ENCODE data around the gene THSD1.

Gene THSD1

DNA sequence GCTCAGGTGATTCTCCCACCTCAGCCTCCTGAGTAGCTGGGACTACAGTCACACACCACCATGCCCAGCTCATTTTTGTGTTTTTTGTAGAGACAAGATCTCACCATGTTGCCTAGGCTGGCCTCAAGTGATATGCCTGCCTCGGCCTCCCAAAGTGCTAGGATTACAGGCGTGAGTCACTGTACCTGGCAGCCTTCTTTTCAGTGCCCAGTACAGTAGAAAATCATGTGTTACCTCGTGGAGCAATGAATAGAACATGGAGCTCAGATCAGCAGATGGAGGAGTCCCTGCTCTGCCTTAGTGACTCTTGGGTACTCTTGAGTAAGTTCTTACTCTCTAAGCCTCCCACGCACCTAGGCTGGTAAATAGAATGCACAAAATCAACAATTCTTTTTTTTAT is 44.7 kb downstream of the THSD1 start:
- H3K4me3 ChIP-seq (ENCODE audit: control insufficient read depth, low read depth, low read length), result no peak overlapping the region
- TF ChIP-seq, protein P1, sequence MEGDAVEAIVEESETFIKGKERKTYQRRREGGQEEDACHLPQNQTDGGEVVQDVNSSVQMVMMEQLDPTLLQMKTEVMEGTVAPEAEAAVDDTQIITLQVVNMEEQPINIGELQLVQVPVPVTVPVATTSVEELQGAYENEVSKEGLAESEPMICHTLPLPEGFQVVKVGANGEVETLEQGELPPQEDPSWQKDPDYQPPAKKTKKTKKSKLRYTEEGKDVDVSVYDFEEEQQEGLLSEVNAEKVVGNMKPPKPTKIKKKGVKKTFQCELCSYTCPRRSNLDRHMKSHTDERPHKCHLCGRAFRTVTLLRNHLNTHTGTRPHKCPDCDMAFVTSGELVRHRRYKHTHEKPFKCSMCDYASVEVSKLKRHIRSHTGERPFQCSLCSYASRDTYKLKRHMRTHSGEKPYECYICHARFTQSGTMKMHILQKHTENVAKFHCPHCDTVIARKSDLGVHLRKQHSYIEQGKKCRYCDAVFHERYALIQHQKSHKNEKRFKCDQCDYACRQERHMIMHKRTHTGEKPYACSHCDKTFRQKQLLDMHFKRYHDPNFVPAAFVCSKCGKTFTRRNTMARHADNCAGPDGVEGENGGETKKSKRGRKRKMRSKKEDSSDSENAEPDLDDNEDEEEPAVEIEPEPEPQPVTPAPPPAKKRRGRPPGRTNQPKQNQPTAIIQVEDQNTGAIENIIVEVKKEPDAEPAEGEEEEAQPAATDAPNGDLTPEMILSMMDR (IDR thresholded peaks at IDR 0.05; ENCODE audit: control insufficient read depth, insufficient read depth, low read depth, low read length, missing control alignments), result no peak
- no peak for DNase-seq (ENCODE audit: low read depth)

DNA sequence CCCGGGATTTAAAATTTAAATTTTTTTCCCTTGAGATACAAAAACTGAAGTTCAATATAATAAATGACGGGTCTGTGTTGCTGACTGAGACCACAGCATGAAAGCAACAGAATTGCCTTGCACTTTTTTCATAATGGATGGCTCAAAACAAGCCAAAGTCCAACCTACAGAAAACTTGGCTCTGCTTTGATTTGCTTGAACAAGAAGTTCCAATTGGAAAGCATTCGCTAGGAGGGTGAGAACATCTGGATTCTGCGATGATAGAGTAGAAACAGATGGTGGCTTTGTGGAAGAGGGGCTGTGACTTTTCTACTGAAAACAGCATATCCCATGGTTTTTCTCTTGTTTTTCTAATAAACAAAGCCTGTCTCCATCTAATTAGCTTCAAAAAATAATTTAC is 46.4 kb downstream of the THSD1 start:
- TF ChIP-seq, protein P1 (IDR thresholded peaks at IDR 0.05; ENCODE audit: control insufficient read depth, insufficient read depth, low read depth, low read length, missing control alignments), result no peak
- DNase-seq (ENCODE audit: low read depth), result no peak
- H3K4me3 ChIP-seq (ENCODE audit: control insufficient read depth, low read depth, low read length), result no peak overlapping the region

DNA sequence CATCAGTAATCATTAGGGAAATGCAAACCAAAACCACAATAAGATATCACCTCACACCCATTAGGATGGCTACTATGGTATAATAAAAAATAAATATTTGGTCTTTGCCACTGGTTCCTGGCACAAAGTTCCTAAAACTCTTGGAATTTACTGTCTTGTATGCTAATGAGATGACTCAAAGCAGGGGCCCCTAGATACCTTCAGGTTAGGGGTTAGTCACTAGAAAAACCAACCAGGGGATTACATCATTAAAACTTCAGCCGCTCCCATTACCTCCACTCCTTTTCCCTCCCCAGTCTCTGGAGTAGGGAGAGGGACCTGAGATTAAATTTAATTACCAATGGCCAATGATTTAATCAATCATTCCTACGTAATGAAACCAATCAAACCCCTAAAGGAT is 49.6 kb downstream of the THSD1 start:
- no peak overlapping the region for H3K4me3 ChIP-seq (ENCODE audit: control insufficient read depth, low read depth, low read length)
- no peak for DNase-seq (ENCODE audit: low read depth)
- TF ChIP-seq, protein P1 (IDR thresholded peaks at IDR 0.05; ENCODE audit: control insufficient read depth, insufficient read depth, low read depth, low read length, missing control alignments), result no peak

DNA sequence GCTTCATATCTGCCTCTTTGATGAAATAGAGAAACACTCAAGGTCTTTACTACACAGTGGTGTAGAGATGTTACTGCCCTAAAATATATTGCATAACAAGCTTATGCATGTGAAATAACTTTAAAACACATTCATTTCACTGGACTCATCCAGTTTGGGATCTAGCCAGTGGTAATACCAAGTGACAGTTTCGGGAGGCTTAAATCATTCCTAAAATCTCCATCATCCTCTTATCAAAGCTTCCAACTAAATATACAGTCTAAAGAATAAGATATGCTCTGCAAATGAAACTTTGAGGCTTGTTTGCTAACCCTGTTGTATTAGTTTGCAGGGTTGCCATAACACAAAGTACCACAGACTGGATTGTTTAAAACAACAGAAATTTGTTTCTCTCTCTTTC is 52.8 kb downstream of the THSD1 start:
- H3K4me3 ChIP-seq (ENCODE audit: control insufficient read depth, low read depth, low read length), result no peak overlapping the region
- TF ChIP-seq, protein P1 (IDR thresholded peaks at IDR 0.05; ENCODE audit: control insufficient read depth, insufficient read depth, low read depth, low read length, missing control alignments), result no peak
- DNase-seq (ENCODE audit: low read depth), result peak; percentile 75

DNA sequence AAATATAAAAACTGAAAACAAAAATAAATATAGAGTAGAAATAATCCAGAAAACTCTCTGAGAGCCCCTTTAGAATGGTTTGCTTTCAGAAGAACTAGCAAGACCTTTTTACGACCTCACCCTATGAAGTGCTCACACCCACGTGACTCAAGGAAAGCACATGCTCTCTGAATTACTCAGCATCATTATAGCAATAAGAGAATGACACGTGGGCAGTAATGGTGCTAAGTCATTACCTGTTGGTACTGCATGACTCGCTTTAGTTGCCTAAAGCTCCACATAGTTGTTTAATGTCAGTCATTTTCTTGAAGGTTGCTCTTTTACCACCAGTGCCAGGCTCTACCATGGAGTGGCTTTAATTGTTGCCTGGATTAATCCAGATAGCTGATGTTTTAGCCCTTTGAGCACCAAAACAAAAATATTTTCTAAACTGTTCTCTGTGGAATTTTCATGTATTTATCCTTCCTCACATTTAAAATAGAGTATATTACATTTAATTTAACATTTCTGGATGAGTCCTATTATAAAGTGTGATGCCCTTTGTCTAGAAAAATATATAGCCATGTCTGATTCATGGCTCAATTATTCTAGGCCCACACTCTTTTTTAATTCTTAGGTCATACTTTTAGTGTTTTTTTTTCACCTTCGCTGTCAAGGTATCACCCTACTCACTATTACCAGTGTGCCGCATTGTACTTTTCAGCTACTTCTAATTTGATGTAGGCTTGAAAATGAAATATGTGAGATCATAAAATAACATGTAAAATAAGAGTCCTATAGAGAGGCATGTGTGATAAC is 56.8 kb downstream of the THSD1 start:
- TF ChIP-seq, protein P1 (IDR thresholded peaks at IDR 0.05; ENCODE audit: control insufficient read depth, insufficient read depth, low read depth, low read length, missing control alignments), result no peak
- peak; percentile 74 for DNase-seq (ENCODE audit: low read depth)
- no peak overlapping the region for H3K4me3 ChIP-seq (ENCODE audit: control insufficient read depth, low read depth, low read length)

DNA sequence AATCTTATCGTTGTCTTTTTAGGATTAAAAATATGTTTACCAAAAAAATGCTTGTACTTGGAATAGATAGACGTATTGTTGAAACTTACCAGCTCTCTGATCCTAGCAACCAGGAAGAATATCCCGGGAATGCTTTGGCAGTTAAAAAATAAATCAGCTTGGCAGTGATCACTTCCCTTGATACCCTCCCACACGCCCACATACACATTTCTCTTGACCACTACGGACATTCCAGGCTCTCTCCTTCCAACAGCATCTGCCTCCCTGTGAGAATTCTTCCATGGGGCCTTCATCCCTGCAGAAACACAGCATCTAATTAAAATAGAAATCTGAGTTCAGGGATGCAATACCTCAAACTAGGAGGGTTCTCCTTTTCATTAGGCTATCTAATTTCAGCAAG is 57.9 kb downstream of the THSD1 start:
- H3K4me3 ChIP-seq (ENCODE audit: control insufficient read depth, low read depth, low read length), result no peak overlapping the region
- peak; percentile 88 for DNase-seq (ENCODE audit: low read depth)
- TF ChIP-seq, protein P1 (IDR thresholded peaks at IDR 0.05; ENCODE audit: control insufficient read depth, insufficient read depth, low read depth, low read length, missing control alignments), result no peak
